Stomach smooth muscle (tissue), 2 donors: Measurements from ENCODE around the gene PRCP.

Source experiments
- H3K27ac ChIP-seq: one replicate; pipeline ENCODE4 v1.7.0; 2013; ENCODE audit warnings: mild to moderate bottlenecking, low read length, inconsistent platforms
- H3K27me3 ChIP-seq, 2 donors: one replicate each; pipeline ENCODE4 v1.7.0; 2013; ENCODE audit warnings: low read length in 2 of 2; ENCODE audit not compliant: insufficient read depth in 2 of 2, control insufficient read depth in 1 of 2
- H3K36me3 ChIP-seq, 2 donors: one replicate each; pipeline ENCODE4 v1.7.0; 2013; ENCODE audit warnings: low read length in 2 of 2; ENCODE audit not compliant: control insufficient read depth in 2 of 2, insufficient read depth in 2 of 2
- H3K4me1 ChIP-seq: one replicate; pipeline ENCODE4 v1.7.0; 2013; ENCODE audit warnings: low read length; ENCODE audit not compliant: control insufficient read depth, insufficient read depth
- H3K4me3 ChIP-seq, 2 donors: one replicate each; pipeline ENCODE4 v1.7.0; 2013; ENCODE audit warnings: low read length in 2 of 2
- H3K9ac ChIP-seq, 2 donors: one replicate each; pipeline ENCODE4 v1.7.0; 2013; ENCODE audit warnings: low read length in 2 of 2, mild to moderate bottlenecking in 1 of 2
- H3K9me3 ChIP-seq, 2 donors: one replicate each; pipeline ENCODE4 v1.7.0; 2013; ENCODE audit warnings: low read length in 2 of 2; ENCODE audit not compliant: control insufficient read depth in 2 of 2
- donor health status: healthy.
- donor health status: Pancreatic carcinoma.

Gene PRCP

DNA sequence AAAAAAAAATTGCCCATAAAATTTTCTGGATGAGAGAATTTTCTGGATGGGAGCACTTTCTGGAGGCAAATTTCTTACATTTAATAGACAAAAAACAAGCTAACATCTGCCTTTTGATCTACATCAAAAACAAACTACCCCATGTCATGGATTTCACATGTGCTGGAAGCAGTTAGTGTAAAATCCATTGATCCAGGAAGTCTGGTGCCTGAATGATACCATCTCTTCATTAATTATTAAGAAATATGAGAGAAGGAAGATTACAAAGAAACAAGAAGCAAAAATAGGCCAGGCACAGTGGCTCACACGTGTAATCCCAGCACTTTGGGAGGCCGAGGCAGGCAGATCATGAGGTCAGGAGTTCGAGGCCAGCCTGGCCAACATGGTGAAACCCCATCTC lies 113.4 kb downstream of the PRCP start:
- H3K4me1 ChIP-seq, result no peaks in the 10 kb centered on the region
- H3K27ac ChIP-seq, result no peak overlapping the region
- no peaks in the 10 kb centered on the region for H3K9me3 ChIP-seq
- no peak overlapping the region for H3K9ac ChIP-seq
- no peak overlapping the region for H3K4me3 ChIP-seq
- peaks cover 0 to 2% of the 10 kb centered on the region in 2 donors for H3K27me3 ChIP-seq
- H3K36me3 ChIP-seq, result no peaks in the 10 kb centered on the region

DNA sequence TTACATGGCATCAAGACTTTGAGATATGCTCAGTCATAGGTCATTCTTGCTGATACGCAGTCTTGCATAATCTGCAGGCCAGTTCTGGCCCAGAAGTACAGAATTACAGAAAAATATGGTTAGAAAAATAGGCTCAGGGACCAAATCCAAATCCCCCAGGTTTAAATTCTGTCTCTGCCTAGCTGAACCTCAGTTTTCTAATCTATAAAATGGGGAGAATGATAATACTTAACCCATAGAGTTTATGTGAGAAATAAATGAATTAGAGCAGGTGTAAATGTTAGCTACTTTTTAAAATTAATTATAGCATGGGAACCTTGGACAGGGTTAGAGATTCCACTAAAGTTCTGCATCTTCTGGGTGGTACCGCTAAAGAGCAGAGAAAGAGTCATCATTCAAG lies 114.2 kb downstream of the PRCP start:
- no peaks in the 10 kb centered on the region for H3K9me3 ChIP-seq
- no peaks in the 10 kb centered on the region for H3K36me3 ChIP-seq
- H3K4me3 ChIP-seq, result no peak overlapping the region
- H3K27me3 ChIP-seq, result peaks cover 0 to 2% of the 10 kb centered on the region in 2 donors
- H3K27ac ChIP-seq, result no peak overlapping the region
- H3K4me1 ChIP-seq, result no peaks in the 10 kb centered on the region
- no peak overlapping the region for H3K9ac ChIP-seq

DNA sequence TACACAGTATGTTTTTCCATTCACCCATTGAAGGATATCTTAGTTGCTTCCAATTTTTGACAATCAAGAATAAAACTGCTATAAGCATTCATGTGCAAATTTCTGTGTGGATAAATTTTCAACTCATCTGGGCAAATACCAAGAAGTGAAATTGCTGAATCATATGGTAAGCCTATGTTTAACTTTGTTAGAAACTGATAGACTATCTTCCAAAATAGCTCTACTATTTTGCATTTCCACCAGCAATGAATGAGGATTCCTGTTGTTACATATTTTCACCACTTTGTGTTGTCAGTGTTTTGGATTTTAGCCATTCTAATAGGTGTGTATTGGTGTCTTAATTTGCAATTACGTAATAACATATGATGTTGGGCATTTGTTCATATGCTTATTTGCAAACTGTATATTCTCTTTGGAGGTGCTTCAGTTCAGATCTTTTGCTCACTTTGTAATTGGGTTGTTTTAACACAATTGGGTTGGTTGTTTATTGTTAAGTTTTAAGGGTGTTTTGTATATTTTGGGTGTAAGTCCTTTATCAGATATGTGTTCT lies 117.3 kb downstream of the PRCP start:
- no peaks in the 10 kb centered on the region for H3K4me1 ChIP-seq

DNA sequence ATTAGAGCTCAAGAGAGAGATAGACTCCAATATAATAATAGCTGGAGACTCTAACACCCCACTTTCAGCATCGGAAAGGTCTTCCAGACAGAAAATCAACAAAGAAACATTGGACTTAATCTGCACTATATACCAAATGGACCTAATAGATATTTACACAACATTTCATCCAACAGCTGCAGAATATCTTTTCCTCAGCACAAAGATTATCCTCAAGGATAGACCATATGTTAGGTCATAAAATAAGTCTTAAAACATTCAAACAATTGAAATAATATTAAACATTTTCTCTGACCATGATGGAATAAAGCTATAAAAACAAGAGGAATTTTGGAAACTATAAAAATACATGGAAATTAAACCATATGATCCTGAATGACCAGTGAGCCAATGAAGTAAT lies 121.5 kb downstream of the PRCP start:
- Histone ChIP-seq H3K9ac (no peak overlapping the region), H3K27ac (no peak overlapping the region), H3K9me3 (no peaks in the 10 kb centered on the region), H3K4me3 (no peak overlapping the region), H3K27me3 (no peaks in the 10 kb centered on the region), H3K4me1 (no peaks in the 10 kb centered on the region), H3K36me3 (no peaks in the 10 kb centered on the region)

More for the DNA sequence above, 117.3 kb downstream of the PRCP start:
- H3K9ac ChIP-seq, result no peak overlapping the region
- H3K27ac ChIP-seq, result no peak overlapping the region
- H3K4me3 ChIP-seq, result no peak overlapping the region
- H3K9me3 ChIP-seq, result no peaks in the 10 kb centered on the region
- H3K27me3 ChIP-seq, result no peaks in the 10 kb centered on the region
- no peaks in the 10 kb centered on the region for H3K36me3 ChIP-seq

DNA sequence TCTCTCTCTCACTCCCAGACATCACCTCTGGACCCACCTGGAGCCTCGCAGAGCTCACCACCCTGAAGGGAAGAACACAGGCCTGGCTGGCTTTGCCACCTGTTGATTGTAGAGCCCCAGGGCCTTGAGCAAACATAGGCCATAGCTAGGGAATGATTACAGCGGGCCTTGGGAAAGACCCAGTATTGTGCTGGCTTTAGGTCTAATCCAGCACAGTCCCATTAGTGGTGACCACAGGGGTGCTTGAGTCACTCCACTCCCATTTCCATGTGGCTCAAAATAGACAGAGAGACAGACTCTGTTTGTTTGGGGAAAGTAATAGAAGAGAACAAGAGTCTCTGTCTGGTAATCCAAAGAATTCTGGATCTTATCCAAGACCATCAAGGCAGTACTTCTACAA lies 123.9 kb downstream of the PRCP start:
- no peaks in the 10 kb centered on the region for H3K36me3 ChIP-seq
- no peaks in the 10 kb centered on the region for H3K27me3 ChIP-seq
- no peaks in the 10 kb centered on the region for H3K4me1 ChIP-seq
- H3K4me3 ChIP-seq, result no peak overlapping the region
- peaks cover 0 to 3% of the 10 kb centered on the region in 2 donors for H3K9me3 ChIP-seq
- no peak overlapping the region for H3K9ac ChIP-seq
- no peak overlapping the region for H3K27ac ChIP-seq

DNA sequence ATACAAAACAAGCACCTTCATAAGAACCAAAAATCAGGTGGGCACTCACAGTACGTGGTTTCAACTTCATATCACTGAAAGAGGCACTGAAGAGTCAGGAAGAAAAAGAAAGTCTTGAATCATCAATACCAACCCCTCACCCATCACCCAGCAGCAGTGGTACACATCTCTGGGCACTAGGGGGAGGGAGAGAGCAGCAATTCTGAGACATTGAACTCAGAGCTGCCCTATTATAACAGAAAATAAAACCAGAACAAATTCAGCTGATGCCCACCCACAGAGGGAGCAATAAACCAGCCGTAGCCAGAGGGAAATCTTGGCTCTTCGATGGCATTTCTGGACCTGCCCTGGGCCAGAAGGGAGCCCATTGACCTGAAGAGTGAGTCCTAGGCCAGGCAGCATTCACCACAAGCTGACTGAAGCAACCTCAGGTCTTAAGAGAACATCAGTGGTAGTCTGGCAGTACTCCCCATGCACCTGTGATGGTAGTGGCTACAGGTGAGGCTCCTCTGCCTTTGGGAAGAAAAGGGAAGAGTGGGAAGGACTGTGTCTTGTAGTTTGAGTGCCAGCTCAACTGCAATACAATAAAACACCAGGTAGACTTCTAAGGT lies 124.4 kb downstream of the PRCP start:
- H3K36me3 ChIP-seq, result no peaks in the 10 kb centered on the region
- H3K27me3 ChIP-seq, result no peaks in the 10 kb centered on the region
- no peaks in the 10 kb centered on the region for H3K4me1 ChIP-seq
- H3K9me3 ChIP-seq, result peaks cover 0 to 3% of the 10 kb centered on the region in 2 donors
- no peak overlapping the region for H3K27ac ChIP-seq
- H3K9ac ChIP-seq, result no peak overlapping the region
- no peak overlapping the region for H3K4me3 ChIP-seq

DNA sequence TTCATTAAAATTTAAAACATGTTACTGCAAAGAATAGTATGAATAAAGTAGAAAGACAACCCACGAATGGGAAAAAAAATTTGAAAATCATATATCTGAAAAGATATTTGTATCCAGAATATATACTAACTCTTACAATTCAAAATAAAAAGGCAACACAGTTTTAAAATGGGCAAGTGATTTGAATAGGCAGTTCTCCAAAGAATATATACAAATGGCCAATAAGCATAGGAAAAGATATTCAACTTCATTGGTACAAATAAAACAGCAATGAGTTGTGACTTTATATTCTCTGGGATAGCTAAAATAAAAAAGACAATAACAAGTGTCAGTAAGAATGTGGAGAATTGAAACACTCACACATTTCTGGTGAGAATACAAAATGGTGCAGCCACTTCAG lies 125.0 kb downstream of the PRCP start:
- no peaks in the 10 kb centered on the region for H3K36me3 ChIP-seq
- no peaks in the 10 kb centered on the region for H3K4me1 ChIP-seq
- peaks cover 0 to 3% of the 10 kb centered on the region in 2 donors for H3K9me3 ChIP-seq
- no peak overlapping the region for H3K9ac ChIP-seq
- H3K27me3 ChIP-seq, result no peaks in the 10 kb centered on the region
- H3K27ac ChIP-seq, result no peak overlapping the region
- H3K4me3 ChIP-seq, result no peak overlapping the region
